GM21360 (cell line): ENCODE data around the gene ICE2.

Experiments
- ATAC-seq: cut with Tn5 transposase; IDR thresholded peaks from one replicate; pipeline ENCODE4 v1.9.1; 2021; ENCODE audit warnings: mild to moderate bottlenecking, moderate library complexity; ENCODE audit not compliant: unreplicated experiment

The ICE2 gene

GRCh38 chr15:60373327-60373726 lies 105.6 kb downstream of the ICE2 start:
- ATAC-seq: no peak

- no peak for ATAC-seq
Observed at GRCh38 chr15:60372756-60373155, 106.2 kb downstream of the ICE2 start.

- ATAC-seq: no peak
Observed at GRCh38 chr15:60372227-60372626, 106.7 kb downstream of the ICE2 start.

GRCh38 chr15:60371175-60372051 lies 107.5 kb downstream of the ICE2 start:
- no peak for ATAC-seq

GRCh38 chr15:60370869-60371136 lies 108.1 kb downstream of the ICE2 start:
- ATAC-seq: no peak

GRCh38 chr15:60370105-60370868 lies 108.7 kb downstream of the ICE2 start:
- ATAC-seq: no peak

- no peak for ATAC-seq
Observed at GRCh38 chr15:60369696-60370095, 109.2 kb downstream of the ICE2 start.
